Gastrocnemius medialis (tissue), 4 donors: ENCODE results near the gene MCMBP. TPM values are rescaled to one million over a fixed set of nuclear protein-coding genes. Genes with fewer than 3 reads are reported as not detected.

Experiments
- ATAC-seq, 2 donors: fragments of 150-250 bp; one replicate each; pipeline ENCODE4 v1.9.1; 2016
- DNase-seq, 2 donors: peaks; one replicate each; pipeline ENCODE4 v3.0.0-alpha.2; 2019
- H3K27ac ChIP-seq, 4 donors: fragments of 200-600 bp; sonication (generic); 1 replicate in 1 of 4; 2 replicates in 3 of 4; pipeline ENCODE4 v1.5.1; 2016 to 2018; ENCODE audit warnings: mild to moderate bottlenecking in 2 of 4, moderate library complexity in 1 of 4
- H3K27me3 ChIP-seq, 3 donors: fragments of 200-600 bp; sonication (generic) in 2 of 3; 1 replicate in 1 of 3; 2 replicates in 2 of 3; pipeline versions ENCODE4 v1.5.1 to v1.6.0; 2016 to 2019; ENCODE audit warnings: mild to moderate bottlenecking in 1 of 3, moderate library complexity in 1 of 3
- H3K36me3 ChIP-seq, 2 donors: fragments of 200-600 bp; sonication (generic) in 1 of 2; one replicate each; pipeline ENCODE4 v1.5.1; 2017 to 2018
- H3K4me1 ChIP-seq, 2 donors: fragments of 200-600 bp; sonication (generic) in 1 of 2; one replicate each; pipeline ENCODE4 v1.5.1; 2016 to 2017; ENCODE audit warnings: mild to moderate bottlenecking in 2 of 2
- H3K4me3 ChIP-seq, 4 donors: fragments of 200-600 bp; sonication (generic) in 3 of 4; 1 replicate in 1 of 4; 2 replicates in 3 of 4; pipeline ENCODE4 v1.5.1; 2016 to 2019; ENCODE audit warnings: mild to moderate bottlenecking in 2 of 4
- H3K9me3 ChIP-seq, 3 donors: fragments of 200-600 bp; sonication (generic) in 2 of 3; 1 replicate in 1 of 3; 2 replicates in 2 of 3; pipeline ENCODE4 v1.5.1; 2016 to 2019
- CTCF ChIP-seq, 5 experiments: fragments of 450-650 bp in 3 of 5; fragments of 200-600 bp in 2 of 5; sonication (generic) in 2 of 5; IDR thresholded peaks in 4 of 5; conservative IDR thresholded peaks in 1 of 5; 1 replicate in 4 of 5; 2 replicates in 1 of 5; pipeline ENCODE4 v1.5.1; 2016 to 2019; ENCODE audit warnings: antibody characterized with exemption in 5 of 5, mild to moderate bottlenecking in 3 of 5, moderate library complexity in 3 of 5
- POLR2A ChIP-seq, 2 donors: fragments of 450-650 bp; IDR thresholded peaks; one replicate each; pipeline ENCODE4 v1.6.1; 2017; ENCODE audit warnings: antibody characterized with exemption in 2 of 2, mild to moderate bottlenecking in 2 of 2, moderate library complexity in 2 of 2
- in situ Hi-C, 4 donors: fragments of 200-750 bp; cut with MboI; loops; one replicate each; pipeline versions ENCODE4 v1.15.0 to v1.8.0; 2017; ENCODE audit warnings: low sequenced_read_pairs in 4 of 4
- intact Hi-C: fragments of 100-400 bp; cut with DNase I; formaldehyde crosslinking; loops from one replicate; pipeline ENCODE4 v1.15.1; 2023; ENCODE audit warnings: low total_unique reads
- total RNA-seq, 4 donors: library from RNA; depleted of rRNA; stranded (reverse); fragments of >200 nt; gene quantifications; one replicate each; pipeline versions ENCODE4 v1.1.0 to v1.2.3, GENCODE V29; 2016

Gene MCMBP
- total RNA-seq, 4 donors from 2014 or later, result 28.1 to 43.6 (median 33.2) TPM

GRCh38 chr10:119858063-119858462, 14.6 kb downstream of the MCMBP start:
- no peak overlapping the region for H3K4me3 ChIP-seq
- intact Hi-C loops (loop anchor here (2.0 kb wide), 1 partner anchor 249 kb away; no protein-coding TSS in a partner anchor), in situ Hi-C loops (loop anchor here (5.0 to 25.0 kb wide), 8 partner anchors 103 to 696 kb away; partner anchors contain the start of gene SFXN4 (in 1 of the 4))
- H3K27ac ChIP-seq, result no peak overlapping the region
- peaks cover 7 to 18% of the 10 kb centered on the region in 2 donors for H3K4me1 ChIP-seq
- no peak for TF ChIP-seq CTCF (IDR thresholded peaks at IDR 0.05 in 4 of 5, conservative IDR thresholded peaks at IDR 0.05 in 1 of 5)
- TF ChIP-seq POLR2A (IDR thresholded peaks at IDR 0.05), result no peak
- H3K36me3 ChIP-seq, result peaks cover 0 to 46% of the 10 kb centered on the region in 2 donors
- ATAC-seq, result no peak
- no peaks in the 10 kb centered on the region for H3K9me3 ChIP-seq
- no peak for DNase-seq
- H3K27me3 ChIP-seq, result no peaks in the 10 kb centered on the region

- TF ChIP-seq POLR2A (IDR thresholded peaks at IDR 0.05) (no peak), CTCF (IDR thresholded peaks at IDR 0.05 in 4 of 5, conservative IDR thresholded peaks at IDR 0.05 in 1 of 5) (no peak)
- intact Hi-C loops, result loop anchor here (2.0 kb wide), 1 partner anchor 13 kb away; no protein-coding TSS in a partner anchor
- Histone ChIP-seq H3K4me1 (peaks cover 6 to 14% of the 10 kb centered on the region in 2 donors), H3K9me3 (no peaks in the 10 kb centered on the region), H3K4me3 (no peak overlapping the region), H3K27me3 (no peaks in the 10 kb centered on the region), H3K36me3 (peaks cover 0 to 87% of the 10 kb centered on the region in 2 donors), H3K27ac (no peak overlapping the region)
- no peak for DNase-seq
- ATAC-seq, result no peak
- in situ Hi-C loops, result loop anchor here (10.0 to 25.0 kb wide), 5 partner anchors 99 to 691 kb away; partner anchors contain the start of gene SFXN4 (in 1 of the 4)
These were observed 19.1 kb downstream of the MCMBP start for GRCh38 chr10:119853574-119853973.

DNA sequence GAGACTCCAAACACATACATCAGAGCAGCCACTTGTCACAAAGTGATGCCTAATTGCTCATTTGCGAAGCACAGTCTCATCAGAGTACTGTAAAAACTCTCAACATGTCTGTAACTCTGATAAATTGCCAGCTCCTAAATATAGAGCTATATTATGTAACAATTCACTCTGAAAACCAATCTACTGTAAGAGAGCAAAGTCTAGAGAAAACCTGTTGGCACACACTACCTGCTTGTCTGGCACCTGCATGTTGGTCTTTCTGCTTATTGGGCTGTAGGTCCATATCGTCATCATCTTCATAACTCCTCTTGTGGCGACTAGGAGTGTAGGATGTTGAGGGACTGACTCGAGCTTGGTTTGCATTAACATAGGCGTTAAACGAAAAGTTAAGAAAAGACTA, 19.8 kb downstream of the MCMBP start:
- Histone ChIP-seq H3K4me3 (no peak overlapping the region), H3K4me1 (peaks cover 6 to 14% of the 10 kb centered on the region in 2 donors), H3K9me3 (no peaks in the 10 kb centered on the region), H3K27ac (no peak overlapping the region), H3K36me3 (peaks cover 0 to 88% of the 10 kb centered on the region in 2 donors), H3K27me3 (no peaks in the 10 kb centered on the region)
- TF ChIP-seq CTCF (IDR thresholded peaks at IDR 0.05 in 4 of 5, conservative IDR thresholded peaks at IDR 0.05 in 1 of 5) (no peak), POLR2A (IDR thresholded peaks at IDR 0.05) (no peak)
- ATAC-seq, result no peak
- no peak for DNase-seq
- in situ Hi-C loops (loop anchor here (10.0 to 25.0 kb wide), 5 partner anchors 98 to 691 kb away; partner anchors contain the start of gene SFXN4 (in 1 of the 4)), intact Hi-C loops (loop anchor here (2.0 kb wide), 1 partner anchor 14 kb away; no protein-coding TSS in a partner anchor)

GRCh38 chr10:119852277-119852676, 20.4 kb downstream of the MCMBP start:
- in situ Hi-C loops, result loop anchor here (10.0 to 25.0 kb wide), 5 partner anchors 97 to 690 kb away; partner anchors contain the start of gene SFXN4 (in 1 of the 4)
- Histone ChIP-seq H3K4me1 (peaks cover 6 to 14% of the 10 kb centered on the region in 2 donors), H3K4me3 (no peak overlapping the region), H3K9me3 (no peaks in the 10 kb centered on the region), H3K27ac (no peak overlapping the region), H3K27me3 (no peaks in the 10 kb centered on the region), H3K36me3 (peaks cover 0 to 93% of the 10 kb centered on the region in 2 donors)
- no peak for ATAC-seq
- TF ChIP-seq POLR2A (IDR thresholded peaks at IDR 0.05) (no peak), CTCF (IDR thresholded peaks at IDR 0.05 in 4 of 5, conservative IDR thresholded peaks at IDR 0.05 in 1 of 5) (no peak)
- no peak for DNase-seq
- intact Hi-C loops, result loop anchor here (2.0 kb wide), 1 partner anchor 15 kb away; no protein-coding TSS in a partner anchor
